ENCODE results near the gene SLC7A1. TPM values are rescaled to one million over a fixed set of nuclear protein-coding genes. Genes with fewer than 3 reads are reported as not detected.

Gene SLC7A1
- polyA plus RNA-seq, 4 donors: 3.2 to 34.6 (median 7.5) TPM

DNA sequence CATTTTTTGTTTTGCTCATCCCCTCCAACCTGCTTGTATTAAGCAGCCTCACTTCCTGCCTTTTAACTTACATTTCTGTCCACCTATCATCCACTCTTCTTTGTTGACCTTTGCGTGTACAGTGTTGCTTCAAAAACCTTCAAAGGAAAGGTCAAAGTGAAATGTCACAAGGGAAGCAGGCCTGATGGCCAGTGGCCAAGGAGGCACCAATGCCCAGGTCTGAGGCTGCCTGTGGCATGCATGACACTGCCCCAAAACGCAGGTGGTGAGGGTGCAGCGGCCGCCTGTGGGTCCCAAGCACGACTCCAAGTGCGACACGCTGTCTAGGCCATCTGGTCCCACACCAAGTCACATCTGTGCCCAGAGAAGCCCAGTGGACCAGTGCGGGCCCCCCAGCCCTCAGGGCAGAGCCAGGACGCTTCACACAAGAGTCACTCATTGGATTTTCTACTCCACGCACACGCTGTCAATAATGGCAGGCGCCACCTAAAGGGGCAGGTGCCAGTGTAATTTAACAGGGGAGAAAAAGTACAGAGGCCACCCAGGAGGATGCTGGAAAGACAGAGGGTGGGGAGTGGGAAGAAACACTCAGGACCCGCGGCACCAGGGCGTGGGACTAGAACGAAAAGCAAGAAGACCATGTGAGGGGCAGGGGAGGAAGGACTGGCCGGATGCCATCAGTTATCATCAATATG, 23.5 kb downstream of the SLC7A1 start:
- Histone ChIP-seq H3K4me1 (ENCODE audit: control insufficient read depth in 3 of 3, insufficient read depth in 2 of 3, low read depth in 1 of 3, low read length in 2 of 3) (no peaks in the 10 kb centered on the region), H3K36me3 (ENCODE audit: control insufficient read depth in 3 of 3, insufficient read depth in 2 of 3, low read depth in 1 of 3, low read length in 3 of 3) (peaks cover 0 to 4% (median 0%) of the 10 kb centered on the region in 3 donors), H3K9me3 (ENCODE audit: control insufficient read depth in 2 of 2, insufficient read depth in 1 of 2, low read depth in 1 of 2, low read length in 1 of 2) (no peaks in the 10 kb centered on the region), H3K4me3 (ENCODE audit: low read depth in 1 of 3, low read length in 3 of 3) (no peak overlapping the region), H3K27ac (ENCODE audit: low read depth in 1 of 3, low read length in 2 of 3) (no peak overlapping the region), H3K27me3 (ENCODE audit: control insufficient read depth in 3 of 3, insufficient read depth in 3 of 3, low read length in 3 of 3) (no peaks in the 10 kb centered on the region)
- no peak for FAIRE-seq
- WGBS, 3 donors: 84 to 91% (median 91%) methylated on average over 17 of the region's 17 CpGs
- DNase-seq: no peak

- FAIRE-seq: no peak
- H3K4me3 ChIP-seq (ENCODE audit: low read depth in 1 of 3, low read length in 3 of 3): no peak overlapping the region
- H3K36me3 ChIP-seq (ENCODE audit: control insufficient read depth in 3 of 3, insufficient read depth in 2 of 3, low read depth in 1 of 3, low read length in 3 of 3): peaks cover 0 to 4% (median 0%) of the 10 kb centered on the region in 3 donors
- no peak for DNase-seq
- 72 to 88% (median 72%) methylated on average over 15 of the region's 15 CpGs for WGBS, 3 donors
- no peaks in the 10 kb centered on the region for H3K4me1 ChIP-seq (ENCODE audit: control insufficient read depth in 3 of 3, insufficient read depth in 2 of 3, low read depth in 1 of 3, low read length in 2 of 3)
- no peak overlapping the region for H3K27ac ChIP-seq (ENCODE audit: low read depth in 1 of 3, low read length in 2 of 3)
- no peaks in the 10 kb centered on the region for H3K9me3 ChIP-seq (ENCODE audit: control insufficient read depth in 2 of 2, insufficient read depth in 1 of 2, low read depth in 1 of 2, low read length in 1 of 2)
- H3K27me3 ChIP-seq (ENCODE audit: control insufficient read depth in 3 of 3, insufficient read depth in 3 of 3, low read length in 3 of 3): no peaks in the 10 kb centered on the region
Observed at GRCh38 chr13:29570051-29570654, 25.3 kb downstream of the SLC7A1 start.

DNA sequence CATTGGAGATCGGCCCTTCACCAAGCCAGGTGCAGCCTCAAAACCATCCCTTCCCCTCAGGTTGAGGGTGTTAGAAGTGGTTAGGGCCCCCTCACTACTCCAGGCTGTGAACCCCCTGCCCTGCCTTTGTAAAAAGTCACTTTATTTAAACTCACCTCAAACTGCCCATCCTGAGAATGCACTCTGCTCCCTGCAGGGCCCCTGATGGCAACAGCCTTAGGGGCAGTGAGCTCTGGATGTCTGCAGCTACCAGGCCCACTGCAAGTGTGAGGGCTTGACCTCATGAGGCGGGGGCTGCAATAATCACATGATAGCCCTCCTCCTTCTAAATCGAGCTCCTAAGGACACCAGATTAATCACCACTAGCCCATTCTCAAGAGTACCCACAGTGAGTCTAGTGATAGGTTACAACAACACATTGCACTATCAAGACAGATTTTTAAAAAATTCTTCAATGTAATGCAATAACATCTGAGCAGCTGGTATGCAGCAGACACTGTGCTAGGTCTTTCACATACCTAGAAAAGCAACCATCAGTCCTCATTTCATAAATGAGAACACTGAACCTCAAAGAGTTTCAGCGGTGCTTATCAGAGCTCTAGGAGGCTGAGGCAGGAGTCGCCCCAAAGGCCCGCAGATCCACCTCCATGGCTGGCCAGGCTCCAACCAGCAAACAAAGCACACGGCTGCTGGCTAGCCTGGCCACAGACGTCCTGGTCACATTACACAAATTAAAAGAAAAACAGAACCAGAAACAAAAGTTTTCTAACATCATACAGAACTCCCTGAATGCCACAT, 26.0 kb downstream of the SLC7A1 start:
- 37 to 62% (median 42%) methylated on average over 8 of the region's 8 CpGs for WGBS, 3 donors
- H3K36me3 ChIP-seq (ENCODE audit: control insufficient read depth in 3 of 3, insufficient read depth in 2 of 3, low read depth in 1 of 3, low read length in 3 of 3): peaks cover 0 to 4% (median 0%) of the 10 kb centered on the region in 3 donors
- H3K27ac ChIP-seq (ENCODE audit: low read depth in 1 of 3, low read length in 2 of 3): no peak overlapping the region
- H3K4me3 ChIP-seq (ENCODE audit: low read depth in 1 of 3, low read length in 3 of 3): no peak overlapping the region
- H3K9me3 ChIP-seq (ENCODE audit: control insufficient read depth in 2 of 2, insufficient read depth in 1 of 2, low read depth in 1 of 2, low read length in 1 of 2): no peaks in the 10 kb centered on the region
- FAIRE-seq (no peak), DNase-seq (peak in 1 of 2 donors; percentile 45)
- no peaks in the 10 kb centered on the region for H3K27me3 ChIP-seq (ENCODE audit: control insufficient read depth in 3 of 3, insufficient read depth in 3 of 3, low read length in 3 of 3)
- no peaks in the 10 kb centered on the region for H3K4me1 ChIP-seq (ENCODE audit: control insufficient read depth in 3 of 3, insufficient read depth in 2 of 3, low read depth in 1 of 3, low read length in 2 of 3)

GRCh38 chr13:29568731-29569130, 26.8 kb downstream of the SLC7A1 start:
- 69 to 86% (median 83%) methylated on average over 9 of the region's 9 CpGs for WGBS, 3 donors
- H3K9me3 ChIP-seq (ENCODE audit: control insufficient read depth in 2 of 2, insufficient read depth in 1 of 2, low read depth in 1 of 2, low read length in 1 of 2): no peaks in the 10 kb centered on the region
- no peaks in the 10 kb centered on the region for H3K4me1 ChIP-seq (ENCODE audit: control insufficient read depth in 3 of 3, insufficient read depth in 2 of 3, low read depth in 1 of 3, low read length in 2 of 3)
- H3K27me3 ChIP-seq (ENCODE audit: control insufficient read depth in 3 of 3, insufficient read depth in 3 of 3, low read length in 3 of 3): no peaks in the 10 kb centered on the region
- no peak overlapping the region for H3K4me3 ChIP-seq (ENCODE audit: low read depth in 1 of 3, low read length in 3 of 3)
- DNase-seq (no peak), FAIRE-seq (no peak)
- H3K27ac ChIP-seq (ENCODE audit: low read depth in 1 of 3, low read length in 2 of 3): no peak overlapping the region
- peaks cover 0 to 4% (median 0%) of the 10 kb centered on the region in 3 donors for H3K36me3 ChIP-seq (ENCODE audit: control insufficient read depth in 3 of 3, insufficient read depth in 2 of 3, low read depth in 1 of 3, low read length in 3 of 3)

- Histone ChIP-seq H3K4me1 (ENCODE audit: control insufficient read depth in 3 of 3, insufficient read depth in 2 of 3, low read depth in 1 of 3, low read length in 2 of 3) (no peaks in the 10 kb centered on the region), H3K9me3 (ENCODE audit: control insufficient read depth in 2 of 2, insufficient read depth in 1 of 2, low read depth in 1 of 2, low read length in 1 of 2) (no peaks in the 10 kb centered on the region), H3K27me3 (ENCODE audit: control insufficient read depth in 3 of 3, insufficient read depth in 3 of 3, low read length in 3 of 3) (no peaks in the 10 kb centered on the region), H3K27ac (ENCODE audit: low read depth in 1 of 3, low read length in 2 of 3) (no peak overlapping the region), H3K4me3 (ENCODE audit: low read depth in 1 of 3, low read length in 3 of 3) (no peak overlapping the region), H3K36me3 (ENCODE audit: control insufficient read depth in 3 of 3, insufficient read depth in 2 of 3, low read depth in 1 of 3, low read length in 3 of 3) (peaks cover 0 to 4% (median 0%) of the 10 kb centered on the region in 3 donors)
- FAIRE-seq: no peak
- WGBS, 3 donors: 70 to 79% (median 74%) methylated on average over 9 of the region's 9 CpGs
- DNase-seq: no peak
Observed at GRCh38 chr13:29567411-29567810, 28.1 kb downstream of the SLC7A1 start.

DNA sequence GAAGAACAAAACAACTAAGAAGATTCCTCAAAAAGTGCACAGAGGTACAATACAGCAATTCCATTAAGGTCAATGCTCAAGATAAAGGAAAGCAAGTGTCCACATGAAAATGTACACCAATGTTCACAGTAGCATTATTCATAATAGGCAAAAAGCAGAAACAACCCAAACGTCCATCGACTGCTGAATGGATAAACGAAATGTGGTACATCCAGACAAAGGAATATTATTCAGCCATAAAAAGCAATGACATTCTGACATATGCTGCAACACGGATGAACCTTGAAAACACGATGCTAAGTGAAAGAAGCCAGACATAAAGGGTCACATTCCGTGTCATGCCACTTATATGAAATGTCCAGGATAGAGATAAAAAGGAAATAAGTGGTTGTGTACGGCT, 29.3 kb downstream of the SLC7A1 start:
- FAIRE-seq: no peak
- no peaks in the 10 kb centered on the region for H3K27me3 ChIP-seq (ENCODE audit: control insufficient read depth in 3 of 3, insufficient read depth in 3 of 3, low read length in 3 of 3)
- no peak overlapping the region for H3K4me3 ChIP-seq (ENCODE audit: low read depth in 1 of 3, low read length in 3 of 3)
- H3K4me1 ChIP-seq (ENCODE audit: control insufficient read depth in 3 of 3, insufficient read depth in 2 of 3, low read depth in 1 of 3, low read length in 2 of 3): peaks cover 0 to 2% (median 0%) of the 10 kb centered on the region in 3 donors
- peaks cover 0 to 4% (median 0%) of the 10 kb centered on the region in 3 donors for H3K36me3 ChIP-seq (ENCODE audit: control insufficient read depth in 3 of 3, insufficient read depth in 2 of 3, low read depth in 1 of 3, low read length in 3 of 3)
- H3K9me3 ChIP-seq (ENCODE audit: control insufficient read depth in 2 of 2, insufficient read depth in 1 of 2, low read depth in 1 of 2, low read length in 1 of 2): no peaks in the 10 kb centered on the region
- 93 to 96% (median 93%) methylated on average over 7 of the region's 7 CpGs for WGBS, 3 donors
- no peak for DNase-seq
- no peak overlapping the region for H3K27ac ChIP-seq (ENCODE audit: low read depth in 1 of 3, low read length in 2 of 3)

DNA sequence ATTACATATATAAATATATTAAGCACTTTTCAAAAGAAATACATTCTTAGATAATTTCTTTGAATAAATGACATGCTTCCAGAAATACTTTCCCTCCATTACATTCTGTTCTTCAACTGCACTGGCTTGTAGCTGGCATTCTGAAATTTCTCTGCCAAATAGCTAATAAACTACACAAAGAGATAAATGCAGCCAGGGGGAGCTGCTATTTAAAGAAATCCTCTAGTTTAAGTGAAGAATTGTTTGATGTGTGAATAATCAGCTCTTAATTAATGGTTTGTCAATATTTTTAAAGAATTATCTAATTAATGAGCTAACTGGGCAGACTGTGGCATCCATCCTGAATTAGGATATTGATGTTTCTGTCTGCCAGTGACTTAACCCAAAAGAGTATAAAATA, 30.7 kb downstream of the SLC7A1 start:
- H3K36me3 ChIP-seq (ENCODE audit: control insufficient read depth in 3 of 3, insufficient read depth in 2 of 3, low read depth in 1 of 3, low read length in 3 of 3): peaks cover 0 to 1% (median 0%) of the 10 kb centered on the region in 3 donors
- FAIRE-seq (no peak), DNase-seq (no peak)
- no peak overlapping the region for H3K4me3 ChIP-seq (ENCODE audit: low read depth in 1 of 3, low read length in 3 of 3)
- H3K4me1 ChIP-seq (ENCODE audit: control insufficient read depth in 3 of 3, insufficient read depth in 2 of 3, low read depth in 1 of 3, low read length in 2 of 3): peaks cover 0 to 2% (median 0%) of the 10 kb centered on the region in 3 donors
- H3K27ac ChIP-seq (ENCODE audit: low read depth in 1 of 3, low read length in 2 of 3): no peak overlapping the region
- no peaks in the 10 kb centered on the region for H3K27me3 ChIP-seq (ENCODE audit: control insufficient read depth in 3 of 3, insufficient read depth in 3 of 3, low read length in 3 of 3)
- no peaks in the 10 kb centered on the region for H3K9me3 ChIP-seq (ENCODE audit: control insufficient read depth in 2 of 2, insufficient read depth in 1 of 2, low read depth in 1 of 2, low read length in 1 of 2)

DNA sequence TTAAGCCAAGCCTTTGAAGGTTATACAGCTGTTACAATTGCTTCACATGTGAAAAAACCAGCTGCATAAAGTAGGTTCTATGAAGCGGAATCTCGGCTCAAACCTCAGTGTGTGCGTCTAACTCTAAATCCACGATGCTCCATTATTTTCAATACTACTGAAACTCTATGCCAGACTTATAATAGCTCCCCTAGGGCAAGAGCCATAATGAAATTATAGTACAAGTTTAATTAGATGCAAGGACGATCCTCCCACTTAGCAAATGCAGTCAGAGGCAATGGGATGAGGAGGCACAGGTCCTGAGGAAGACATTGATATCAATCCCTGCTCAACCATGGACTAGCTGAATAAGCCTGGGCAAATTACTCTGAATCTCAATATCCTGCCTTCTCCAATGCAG, 31.1 kb downstream of the SLC7A1 start:
- no peak overlapping the region for H3K27ac ChIP-seq (ENCODE audit: low read depth in 1 of 3, low read length in 2 of 3)
- 93 to 94% (median 94%) methylated on average over 5 of the region's 5 CpGs for WGBS, 3 donors
- H3K9me3 ChIP-seq (ENCODE audit: control insufficient read depth in 2 of 2, insufficient read depth in 1 of 2, low read depth in 1 of 2, low read length in 1 of 2): no peaks in the 10 kb centered on the region
- no peaks in the 10 kb centered on the region for H3K27me3 ChIP-seq (ENCODE audit: control insufficient read depth in 3 of 3, insufficient read depth in 3 of 3, low read length in 3 of 3)
- no peaks in the 10 kb centered on the region for H3K36me3 ChIP-seq (ENCODE audit: control insufficient read depth in 3 of 3, insufficient read depth in 2 of 3, low read depth in 1 of 3, low read length in 3 of 3)
- peaks cover 0 to 2% (median 0%) of the 10 kb centered on the region in 3 donors for H3K4me1 ChIP-seq (ENCODE audit: control insufficient read depth in 3 of 3, insufficient read depth in 2 of 3, low read depth in 1 of 3, low read length in 2 of 3)
- DNase-seq: no peak
- no peak for FAIRE-seq
- no peak overlapping the region for H3K4me3 ChIP-seq (ENCODE audit: low read depth in 1 of 3, low read length in 3 of 3)
